HEK293 (cell line): ENCODE results near the gene MTERF4.

Source experiments
- CTCF ChIA-PET: fragments of 350-600 bp; formaldehyde crosslinking; extraction: SDS; loops from one replicate; lab custom pipeline; 2021; ENCODE audit warnings: antibody characterized with exemption; lab: Yijun Ruan, JAX
- POLR2A ChIA-PET: fragments of 300-600 bp; formaldehyde crosslinking; extraction: SDS; loops from one replicate; lab custom pipeline; 2020; ENCODE audit warnings: antibody characterized with exemption, inconsistent platforms; lab: Yijun Ruan, JAX
- H3K27ac ChIP-seq: fragments of 200-500 bp; sonication (Bioruptor generic); 2 replicates; pipeline ENCODE4 v1.5.1; 2014; ENCODE audit warnings: low read depth, low read length, control low read depth, inconsistent platforms; ENCODE audit errors: extremely low read depth
- H3K36me3 ChIP-seq, 2 experiments: fragments of 200-500 bp in 1 of 2; sonication (Bioruptor generic) in 1 of 2; 1 replicate in 1 of 2; 2 replicates in 1 of 2; pipeline ENCODE4 v1.5.1; 2014 to 2017; ENCODE audit warnings: inconsistent platforms in 2 of 2, low read length in 2 of 2; ENCODE audit not compliant: control insufficient read depth in 2 of 2, insufficient read depth in 1 of 2
- H3K4me1 ChIP-seq: fragments of 200-500 bp; sonication (Bioruptor generic); 2 replicates; pipeline ENCODE4 v1.5.1; 2014; ENCODE audit warnings: mild to moderate bottlenecking, low read length, inconsistent platforms; ENCODE audit not compliant: control insufficient read depth, insufficient read depth
- H3K4me3 ChIP-seq: 2 replicates; pipeline ENCODE4 v1.5.1; 2011; ENCODE audit warnings: low read depth, mild to moderate bottlenecking, control low read depth, low read length, moderate library complexity
- H3K9me3 ChIP-seq: fragments of 200-500 bp; sonication (Bioruptor generic); 2 replicates; pipeline ENCODE4 v1.5.1; 2014; ENCODE audit warnings: low read depth, low read length, inconsistent platforms; ENCODE audit not compliant: control insufficient read depth, insufficient read depth
- GLI2 ChIP-seq: fragments of 450-650 bp; formaldehyde crosslinking; IDR thresholded peaks from 2 replicates; pipeline ENCODE4; 2017; ENCODE audit warnings: missing biosample characterization, missing genetic modification characterization, low read depth, borderline replicate concordance
- GLI4 ChIP-seq: fragments of 450-650 bp; formaldehyde crosslinking; IDR thresholded peaks from 2 replicates; pipeline ENCODE4 v1.5.1; 2016; ENCODE audit warnings: missing biosample characterization, missing genetic modification characterization
- MZF1 ChIP-seq: fragments of 450-650 bp; formaldehyde crosslinking; IDR thresholded peaks from 2 replicates; pipeline ENCODE4 v1.5.1; 2017; ENCODE audit warnings: missing biosample characterization, missing genetic modification characterization, borderline replicate concordance
- RBAK ChIP-seq: fragments of 450-650 bp; formaldehyde crosslinking; IDR thresholded peaks from 2 replicates; pipeline ENCODE4 v1.5.1; 2016; ENCODE audit warnings: missing biosample characterization, missing genetic modification characterization
- REPIN1 ChIP-seq: fragments of 450-650 bp; formaldehyde crosslinking; IDR thresholded peaks from 2 replicates; pipeline ENCODE4 v1.5.1; 2017; ENCODE audit warnings: missing biosample characterization, missing genetic modification characterization, low read depth
- SCRT2 ChIP-seq: fragments of 450-650 bp; formaldehyde crosslinking; IDR thresholded peaks from 2 replicates; pipeline ENCODE4 v1.5.1; 2016; ENCODE audit warnings: missing biosample characterization, missing genetic modification characterization
- SP7 ChIP-seq: fragments of 450-650 bp; formaldehyde crosslinking; IDR thresholded peaks from 2 replicates; pipeline ENCODE4 v1.5.1; 2016; ENCODE audit warnings: missing biosample characterization, missing genetic modification characterization
- WT1 ChIP-seq: fragments of 450-650 bp; formaldehyde crosslinking; IDR thresholded peaks from 2 replicates; pipeline ENCODE4 v1.5.1; 2016; ENCODE audit warnings: missing biosample characterization, missing genetic modification characterization
- ZBTB8A ChIP-seq: fragments of 450-650 bp; formaldehyde crosslinking; IDR thresholded peaks from 2 replicates; pipeline ENCODE4 v1.5.1; 2016; ENCODE audit warnings: missing biosample characterization, missing genetic modification characterization
- ZFP41 ChIP-seq: fragments of 450-650 bp; formaldehyde crosslinking; IDR thresholded peaks from 2 replicates; pipeline ENCODE4 v1.5.1; 2016; ENCODE audit warnings: missing biosample characterization, missing genetic modification characterization, borderline replicate concordance
- ZNF114 ChIP-seq: fragments of 450-650 bp; formaldehyde crosslinking; IDR thresholded peaks from 2 replicates; pipeline ENCODE4 v1.5.0; 2017; ENCODE audit warnings: missing biosample characterization, missing genetic modification characterization
- ZNF121 ChIP-seq: fragments of 450-650 bp; formaldehyde crosslinking; IDR thresholded peaks from 2 replicates; pipeline ENCODE4 v1.5.1; 2016; ENCODE audit warnings: missing biosample characterization, missing genetic modification characterization
- ZNF146 ChIP-seq: fragments of 450-650 bp; formaldehyde crosslinking; IDR thresholded peaks from 2 replicates; pipeline ENCODE4 v1.5.1; 2016; ENCODE audit warnings: missing biosample characterization, missing genetic modification characterization
- ZNF19 ChIP-seq: fragments of 450-650 bp; formaldehyde crosslinking; IDR thresholded peaks from 2 replicates; pipeline ENCODE4; 2016; ENCODE audit warnings: missing biosample characterization, missing genetic modification characterization, low read depth
- ZNF354C ChIP-seq: fragments of 450-650 bp; formaldehyde crosslinking; IDR thresholded peaks from 2 replicates; pipeline ENCODE4 v1.5.1; 2016; ENCODE audit warnings: missing biosample characterization, missing genetic modification characterization, low read depth, borderline replicate concordance
- ZNF37A ChIP-seq: fragments of 450-650 bp; IDR thresholded peaks from 2 replicates; pipeline ENCODE4 v1.5.1; 2018; ENCODE audit warnings: missing biosample characterization, missing genetic modification characterization
- ZNF394 ChIP-seq: fragments of 450-650 bp; formaldehyde crosslinking; IDR thresholded peaks from 2 replicates; pipeline ENCODE4 v1.5.1; 2016; ENCODE audit warnings: missing biosample characterization, missing genetic modification characterization, mild to moderate bottlenecking, moderate library complexity, borderline replicate concordance
- ZNF426 ChIP-seq: fragments of 450-650 bp; formaldehyde crosslinking; IDR thresholded peaks from 2 replicates; pipeline ENCODE4 v1.5.1; 2017; ENCODE audit warnings: missing biosample characterization, missing genetic modification characterization, mild to moderate bottlenecking, inconsistent platforms, moderate library complexity
- ZNF449 ChIP-seq: fragments of 450-650 bp; formaldehyde crosslinking; IDR thresholded peaks from 2 replicates; pipeline ENCODE4 v1.5.1; 2017; ENCODE audit warnings: missing biosample characterization, mild to moderate bottlenecking, missing genetic modification characterization, moderate library complexity
- ZNF510 ChIP-seq: fragments of 450-650 bp; formaldehyde crosslinking; IDR thresholded peaks from 2 replicates; pipeline ENCODE4 v1.5.1; 2018; ENCODE audit warnings: mild to moderate bottlenecking, missing genetic modification characterization, missing biosample characterization; ENCODE audit not compliant: insufficient replicate concordance
- ZNF544 ChIP-seq: fragments of 450-650 bp; formaldehyde crosslinking; IDR thresholded peaks from 2 replicates; pipeline ENCODE4 v1.5.0; 2017; ENCODE audit warnings: missing biosample characterization, missing genetic modification characterization
- ZNF621 ChIP-seq: fragments of 450-650 bp; formaldehyde crosslinking; IDR thresholded peaks from 2 replicates; pipeline ENCODE4 v1.5.1; 2017; ENCODE audit warnings: missing biosample characterization, missing genetic modification characterization
- ZNF623 ChIP-seq: fragments of 450-650 bp; formaldehyde crosslinking; IDR thresholded peaks from 2 replicates; pipeline ENCODE4 v1.5.1; 2016; ENCODE audit warnings: missing biosample characterization, missing genetic modification characterization
- ZNF629 ChIP-seq: fragments of 450-650 bp; formaldehyde crosslinking; IDR thresholded peaks from 2 replicates; pipeline ENCODE4 v1.5.1; 2017; ENCODE audit warnings: missing biosample characterization, missing genetic modification characterization
- ZNF658 ChIP-seq: fragments of 450-650 bp; formaldehyde crosslinking; IDR thresholded peaks from 2 replicates; pipeline ENCODE4; 2016; ENCODE audit warnings: missing biosample characterization, missing genetic modification characterization
- ZNF76 ChIP-seq: fragments of 450-650 bp; formaldehyde crosslinking; IDR thresholded peaks from 2 replicates; pipeline ENCODE4; 2016; ENCODE audit warnings: low read depth, missing biosample characterization, missing genetic modification characterization, borderline replicate concordance
- ZNF830 ChIP-seq: fragments of 450-650 bp; IDR thresholded peaks from 2 replicates; pipeline ENCODE4 v1.5.0; 2018; ENCODE audit warnings: missing biosample characterization, missing genetic modification characterization, low read depth, mild to moderate bottlenecking, moderate library complexity
- ZSCAN5A ChIP-seq: fragments of 450-650 bp; formaldehyde crosslinking; IDR thresholded peaks from 2 replicates; pipeline ENCODE4 v1.5.1; 2016; ENCODE audit warnings: missing biosample characterization, missing genetic modification characterization

The MTERF4 gene

GRCh38 chr2:241122376-241123002 lies 20.4 kb upstream of the MTERF4 start:
- Histone ChIP-seq H3K9me3 (no peaks in the 10 kb centered on the region), H3K4me3 (no peak overlapping the region), H3K4me1 (no peaks in the 10 kb centered on the region), H3K36me3 (peaks cover 10 to 55% of the 10 kb centered on the region in 2 experiments), H3K27ac (no peak overlapping the region)
- POLR2A ChIA-PET, result no interaction called here
- no peak for TF ChIP-seq ZNF544 (tag by site-specific recombination)
- TF ChIP-seq ZNF76 (tag by site-specific recombination), result no peak
- TF ChIP-seq MZF1 (tag by site-specific recombination), result no peak
- TF ChIP-seq GLI2 (tag by site-specific recombination), result no peak
- no peak for TF ChIP-seq ZNF37A (tag by site-specific recombination)
- no peak for TF ChIP-seq WT1
- TF ChIP-seq ZNF510 (tag by site-specific recombination), result no peak
- TF ChIP-seq ZNF354C (tag by site-specific recombination), result no peak
- TF ChIP-seq SCRT2, result no peak
- no peak for TF ChIP-seq ZNF394 (tag by site-specific recombination)
- TF ChIP-seq ZNF449 (tag by site-specific recombination), result no peak
- no peak for TF ChIP-seq SP7
- CTCF ChIA-PET, result interaction anchor here (0.8 kb wide), 1 partner anchor 18 kb away, joined by 3 read pairs; no protein-coding TSS in a partner anchor

GRCh38 chr2:241121008-241121407 lies 18.9 kb upstream of the MTERF4 start:
- TF ChIP-seq ZNF146 (tag by site-specific recombination) (peak; percentile 58; the same call in 1 of the 2 replicates), ZNF76 (tag by site-specific recombination) (no peak)
- ChIA-PET POLR2A (no interaction called here), CTCF (interaction anchor here (0.7 kb wide), 1 partner anchor 69 kb away, joined by 4 read pairs; no protein-coding TSS in a partner anchor)
- Histone ChIP-seq H3K36me3 (peaks cover 10 to 55% of the 10 kb centered on the region in 2 experiments), H3K4me1 (no peaks in the 10 kb centered on the region), H3K9me3 (no peaks in the 10 kb centered on the region), H3K27ac (no peak overlapping the region), H3K4me3 (no peak overlapping the region)

- CTCF ChIA-PET, result interaction anchor here (0.7 kb wide), 1 partner anchor 68 kb away, joined by 4 read pairs; no protein-coding TSS in a partner anchor
- TF ChIP-seq ZBTB8A (tag by site-specific recombination) (no peak), ZFP41 (tag by site-specific recombination) (no peak), ZNF19 (no peak), ZNF114 (no peak), ZNF621 (tag by site-specific recombination) (no peak), RBAK (no peak), ZSCAN5A (no peak), ZNF830 (tag by site-specific recombination) (no peak), SP7 (no peak), ZNF121 (tag by site-specific recombination) (no peak), ZNF658 (no peak), REPIN1 (tag by site-specific recombination) (no peak), ZNF394 (tag by site-specific recombination) (no peak), ZNF629 (no peak), WT1 (no peak), ZNF426 (tag by site-specific recombination) (no peak), GLI4 (tag by site-specific recombination) (no peak), ZNF623 (no peak)
Measured at GRCh38 chr2:241120440-241120839, 18.4 kb upstream of the MTERF4 start.

More at GRCh38 chr2:241120440-241120839, 18.4 kb upstream of the MTERF4 start:
- Histone ChIP-seq H3K4me1 (no peaks in the 10 kb centered on the region), H3K4me3 (no peak overlapping the region), H3K27ac (no peak overlapping the region), H3K9me3 (no peaks in the 10 kb centered on the region), H3K36me3 (peaks cover 10 to 55% of the 10 kb centered on the region in 2 experiments)
- POLR2A ChIA-PET, result no interaction called here
